Fibroblast of the conjunctiva (primary cell): ENCODE results near the gene TTPAL.

Source experiments
- DNase-seq: peaks from one replicate; pipeline ENCODE4 v3.0.0-alpha.2; 2010; ENCODE audit warnings: low read depth

TTPAL gene, protein sequence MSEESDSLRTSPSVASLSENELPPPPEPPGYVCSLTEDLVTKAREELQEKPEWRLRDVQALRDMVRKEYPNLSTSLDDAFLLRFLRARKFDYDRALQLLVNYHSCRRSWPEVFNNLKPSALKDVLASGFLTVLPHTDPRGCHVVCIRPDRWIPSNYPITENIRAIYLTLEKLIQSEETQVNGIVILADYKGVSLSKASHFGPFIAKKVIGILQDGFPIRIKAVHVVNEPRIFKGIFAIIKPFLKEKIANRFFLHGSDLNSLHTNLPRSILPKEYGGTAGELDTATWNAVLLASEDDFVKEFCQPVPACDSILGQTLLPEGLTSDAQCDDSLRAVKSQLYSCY

DNA sequence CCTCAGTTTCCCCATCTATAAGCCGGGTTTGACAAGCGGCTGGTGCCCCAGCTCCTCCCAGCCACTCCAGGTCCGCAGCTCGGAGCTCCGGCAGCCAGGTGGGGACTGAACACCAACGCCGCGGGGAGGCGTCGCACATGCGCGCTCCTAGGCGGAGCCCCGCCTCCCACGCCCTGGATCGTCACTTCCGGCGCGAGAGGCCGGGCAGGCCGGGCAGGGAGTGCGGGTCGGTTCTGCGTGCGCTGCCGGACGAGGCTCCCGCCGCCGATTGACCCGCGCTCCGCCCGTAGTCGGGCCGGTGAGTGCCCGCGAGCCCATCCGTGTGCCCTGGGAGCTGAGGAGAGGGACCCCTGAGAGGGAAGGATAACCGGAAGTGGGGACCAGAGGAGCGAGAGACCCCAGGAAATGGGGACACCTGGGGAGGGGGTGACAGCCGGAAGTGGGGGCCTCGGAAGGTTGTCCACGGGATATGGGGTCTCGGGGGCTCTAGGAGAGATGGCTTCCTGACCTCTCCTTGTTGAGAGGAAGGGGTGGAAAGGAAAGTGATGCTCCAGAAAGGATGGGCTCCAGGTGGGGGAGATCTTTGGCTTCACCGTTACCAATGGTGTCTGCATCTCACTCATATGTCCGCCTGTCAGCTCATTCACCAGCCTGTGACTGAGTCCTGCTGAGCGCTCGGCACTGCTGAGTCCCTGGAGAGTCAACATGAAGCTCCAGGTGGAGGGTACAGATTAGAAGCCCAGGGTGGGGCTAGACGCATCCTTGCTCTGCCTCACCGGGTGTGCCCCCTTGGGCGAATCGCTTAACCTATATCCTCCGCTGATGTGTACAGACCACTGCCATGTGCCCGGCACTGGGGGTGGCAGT lies at the start of gene TTPAL:
Gene TTPAL (plus strand): TSS at position 181 of the 867 bp plus-strand sequence. CDS start 4,126 bp downstream, outside the sequence.
- no peak for DNase-seq

DNA sequence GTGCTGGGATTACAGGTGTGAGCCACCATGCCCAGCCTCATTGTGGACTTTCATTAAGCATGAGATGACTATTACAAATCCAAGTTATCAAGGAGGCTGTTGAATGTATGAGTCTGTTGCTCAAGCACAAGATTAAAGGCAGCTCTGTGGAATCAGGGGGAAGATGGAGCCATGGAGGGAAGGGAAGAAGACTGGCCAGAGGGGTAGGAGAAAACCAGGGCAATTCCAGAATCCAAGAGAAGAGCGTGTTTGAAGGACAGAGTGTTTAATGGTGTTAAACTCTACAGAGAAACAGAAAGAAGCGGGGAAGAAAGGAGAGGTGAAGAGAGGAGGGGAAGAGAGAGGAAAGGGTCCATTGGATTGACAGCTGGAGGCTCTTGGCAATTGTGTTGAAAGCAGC lies 49.8 kb upstream of the TTPAL start:
- no peak for DNase-seq

DNA sequence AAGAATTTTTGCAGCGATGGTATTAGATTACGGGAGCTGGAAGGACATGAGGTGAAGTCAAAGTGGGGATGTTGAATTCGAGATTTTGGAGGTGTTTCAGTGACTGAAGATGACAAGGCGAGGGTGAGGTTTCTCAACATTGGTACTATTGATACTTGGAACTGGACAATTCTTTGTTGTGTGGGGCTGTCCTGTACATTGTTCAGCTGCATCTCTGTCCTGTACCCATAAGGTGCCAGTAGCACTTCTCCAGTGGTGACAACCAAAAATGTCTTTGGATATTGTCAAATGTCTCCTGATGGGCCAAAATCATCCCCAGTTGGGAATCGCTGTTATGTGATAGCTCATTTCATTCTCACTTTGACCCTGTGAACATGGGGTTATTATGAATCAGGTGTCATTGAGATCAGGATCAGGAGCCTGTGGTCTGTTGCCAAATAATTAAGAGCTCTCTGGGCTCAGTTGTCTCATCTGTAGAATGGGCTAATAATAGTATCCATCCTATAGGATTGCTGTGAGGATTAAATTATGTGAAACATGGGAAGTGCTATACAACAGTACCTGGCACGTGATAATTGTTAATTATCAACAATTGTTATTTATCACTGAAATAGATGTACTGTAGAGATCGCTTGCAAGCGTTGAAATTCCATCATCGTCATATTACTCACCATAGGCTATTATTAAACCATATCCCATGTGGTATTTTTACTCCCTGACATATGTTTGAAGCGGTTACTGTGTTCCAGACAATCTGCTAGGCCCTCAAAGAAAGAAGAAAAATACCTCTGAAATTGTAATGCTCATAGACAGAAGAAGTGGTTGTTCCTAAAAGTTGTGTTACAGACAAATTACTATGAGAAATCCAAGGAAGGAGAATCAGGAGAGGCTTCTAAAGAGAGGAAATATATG lies 48.5 kb upstream of the TTPAL start:
- DNase-seq, result no peak

DNA sequence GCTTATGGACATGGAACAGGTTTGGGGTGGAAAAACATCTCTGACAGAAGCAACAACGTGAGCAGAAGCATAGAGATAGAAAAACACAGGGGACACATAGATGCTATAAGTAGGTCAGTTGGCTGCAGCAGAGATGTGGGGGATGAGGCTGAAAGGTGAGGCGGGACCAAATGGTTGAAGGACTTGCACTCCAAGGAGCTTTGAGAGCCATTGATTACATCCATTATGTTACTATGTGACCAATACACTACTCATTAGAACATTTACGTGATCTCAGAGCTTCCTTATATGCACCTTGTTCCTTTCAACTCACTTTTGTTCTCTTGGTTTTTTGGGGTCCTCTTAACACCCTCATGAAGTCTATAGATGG lies 47.9 kb upstream of the TTPAL start:
- no peak for DNase-seq

DNA sequence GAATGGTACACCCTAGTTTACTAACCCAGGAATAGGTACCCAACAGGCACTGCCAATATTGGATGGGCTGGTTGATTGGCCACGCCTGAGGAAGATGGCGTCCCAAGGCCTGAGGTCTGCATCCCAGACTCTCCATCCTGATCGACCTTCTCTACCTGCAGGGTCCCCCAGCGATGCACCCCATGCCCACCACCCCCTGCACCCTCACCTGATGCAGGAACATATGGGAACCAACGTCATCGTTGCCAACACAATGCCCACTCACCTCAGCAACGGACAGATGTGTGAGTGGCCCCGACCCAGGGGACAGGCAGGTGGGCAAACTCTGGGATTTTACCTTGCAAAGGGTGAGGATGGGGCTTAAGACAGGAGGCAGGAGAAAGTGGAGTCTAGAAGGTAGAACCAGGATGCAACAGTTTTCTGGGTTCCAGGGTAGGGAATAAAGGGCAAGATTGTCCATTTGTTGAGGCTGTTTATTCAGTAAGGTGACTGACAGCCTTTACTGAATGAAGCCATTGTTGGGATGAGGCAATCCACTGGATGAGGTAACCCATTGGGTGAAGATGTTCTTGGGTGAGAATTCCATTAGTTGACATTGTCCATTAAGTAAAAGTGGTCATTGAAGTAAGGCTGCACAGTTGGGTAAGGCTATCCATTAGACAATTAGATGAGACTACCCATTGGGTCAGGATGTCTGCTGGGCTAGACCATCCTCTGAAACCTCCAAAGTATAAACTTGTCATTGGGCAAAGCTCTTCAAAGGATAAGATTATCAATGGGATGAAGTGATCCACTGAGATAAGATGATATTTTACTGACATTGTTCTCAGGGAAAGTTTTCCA lies 47.3 kb upstream of the TTPAL start:
- no peak for DNase-seq

DNA sequence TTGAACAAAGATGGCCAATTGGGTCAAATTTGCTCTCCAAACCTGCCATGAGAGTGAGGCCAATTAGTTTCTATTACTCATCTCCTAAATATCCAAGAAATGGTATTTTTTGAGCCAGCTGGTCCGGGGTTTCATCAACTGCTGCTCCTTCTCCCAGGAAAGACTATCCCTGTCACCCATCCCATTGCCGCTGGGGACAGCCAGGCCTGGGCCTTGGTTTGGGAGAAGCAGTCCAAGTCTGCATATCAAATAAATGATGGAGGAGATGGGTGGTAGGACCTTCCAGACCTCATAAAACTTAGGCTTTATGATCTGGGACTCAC lies 46.7 kb upstream of the TTPAL start:
- no peak for DNase-seq

DNA sequence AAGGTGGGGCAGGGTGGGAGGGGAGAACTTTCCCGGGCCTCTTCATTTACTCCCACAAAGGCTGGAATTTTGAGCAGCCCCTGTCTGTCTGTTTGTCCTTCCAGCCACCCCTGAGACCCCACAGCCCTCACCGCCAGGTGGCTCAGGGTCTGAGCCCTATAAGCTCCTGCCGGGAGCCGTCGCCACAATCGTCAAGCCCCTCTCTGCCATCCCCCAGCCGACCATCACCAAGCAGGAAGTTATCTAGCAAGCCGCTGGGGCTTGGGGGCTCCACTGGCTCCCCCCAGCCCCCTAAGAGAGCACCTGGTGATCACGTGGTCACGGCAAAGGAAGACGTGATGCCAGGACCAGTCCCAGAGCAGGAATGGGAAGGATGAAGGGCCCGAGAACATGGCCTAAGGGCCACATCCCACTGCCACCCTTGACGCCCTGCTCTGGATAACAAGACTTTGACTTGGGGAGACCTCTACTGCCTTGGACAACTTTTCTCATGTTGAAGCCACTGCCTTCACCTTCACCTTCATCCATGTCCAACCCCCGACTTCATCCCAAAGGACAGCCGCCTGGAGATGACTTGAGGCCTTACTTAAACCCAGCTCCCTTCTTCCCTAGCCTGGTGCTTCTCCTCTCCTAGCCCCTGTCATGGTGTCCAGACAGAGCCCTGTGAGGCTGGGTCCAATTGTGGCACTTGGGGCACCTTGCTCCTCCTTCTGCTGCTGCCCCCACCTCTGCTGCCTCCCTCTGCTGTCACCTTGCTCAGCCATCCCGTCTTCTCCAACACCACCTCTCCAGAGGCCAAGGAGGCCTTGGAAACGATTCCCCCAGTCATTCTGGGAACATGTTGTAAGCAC lies 46.0 kb upstream of the TTPAL start:
- no peak for DNase-seq

DNA sequence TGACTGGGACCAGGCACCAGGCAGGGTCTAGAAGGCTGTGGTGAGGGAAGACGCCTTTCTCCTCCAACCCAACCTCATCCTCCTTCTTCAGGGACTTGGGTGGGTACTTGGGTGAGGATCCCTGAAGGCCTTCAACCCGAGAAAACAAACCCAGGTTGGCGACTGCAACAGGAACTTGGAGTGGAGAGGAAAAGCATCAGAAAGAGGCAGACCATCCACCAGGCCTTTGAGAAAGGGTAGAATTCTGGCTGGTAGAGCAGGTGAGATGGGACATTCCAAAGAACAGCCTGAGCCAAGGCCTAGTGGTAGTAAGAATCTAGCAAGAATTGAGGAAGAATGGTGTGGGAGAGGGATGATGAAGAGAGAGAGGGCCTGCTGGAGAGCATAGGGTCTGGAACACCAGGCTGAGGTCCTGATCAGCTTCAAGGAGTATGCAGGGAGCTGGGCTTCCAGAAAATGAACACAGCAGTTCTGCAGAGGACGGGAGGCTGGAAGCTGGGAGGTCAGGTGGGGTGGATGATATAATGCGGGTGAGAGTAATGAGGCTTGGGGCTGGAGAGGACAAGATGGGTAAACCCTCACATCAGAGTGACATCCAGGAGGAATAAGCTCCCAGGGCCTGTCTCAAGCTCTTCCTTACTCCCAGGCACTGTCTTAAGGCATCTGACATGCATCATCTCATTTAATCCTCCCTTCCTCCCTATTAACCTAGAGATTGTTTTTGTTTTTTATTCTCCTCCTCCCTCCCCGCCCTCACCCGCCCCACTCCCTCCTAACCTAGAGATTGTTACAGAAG lies 45.2 kb upstream of the TTPAL start:
- DNase-seq, result no peak

DNA sequence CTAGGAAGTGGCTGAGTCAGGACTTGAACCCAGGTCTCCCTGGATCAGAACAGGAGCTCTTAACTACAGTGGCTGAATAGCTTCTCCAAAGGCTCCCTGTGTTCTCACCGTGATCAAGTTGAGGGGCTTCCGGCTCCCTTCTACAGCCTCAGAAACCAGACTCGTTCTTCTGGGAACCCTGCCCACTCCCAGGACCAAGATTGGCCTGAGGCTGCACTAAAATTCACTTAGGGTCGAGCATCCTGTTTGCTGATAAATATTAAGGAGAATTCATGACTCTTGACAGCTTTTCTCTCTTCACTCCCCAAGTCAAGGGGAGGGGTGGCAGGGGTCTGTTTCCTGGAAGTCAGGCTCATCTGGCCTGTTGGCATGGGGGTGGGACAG lies 44.6 kb upstream of the TTPAL start:
- DNase-seq, result no peak

DNA sequence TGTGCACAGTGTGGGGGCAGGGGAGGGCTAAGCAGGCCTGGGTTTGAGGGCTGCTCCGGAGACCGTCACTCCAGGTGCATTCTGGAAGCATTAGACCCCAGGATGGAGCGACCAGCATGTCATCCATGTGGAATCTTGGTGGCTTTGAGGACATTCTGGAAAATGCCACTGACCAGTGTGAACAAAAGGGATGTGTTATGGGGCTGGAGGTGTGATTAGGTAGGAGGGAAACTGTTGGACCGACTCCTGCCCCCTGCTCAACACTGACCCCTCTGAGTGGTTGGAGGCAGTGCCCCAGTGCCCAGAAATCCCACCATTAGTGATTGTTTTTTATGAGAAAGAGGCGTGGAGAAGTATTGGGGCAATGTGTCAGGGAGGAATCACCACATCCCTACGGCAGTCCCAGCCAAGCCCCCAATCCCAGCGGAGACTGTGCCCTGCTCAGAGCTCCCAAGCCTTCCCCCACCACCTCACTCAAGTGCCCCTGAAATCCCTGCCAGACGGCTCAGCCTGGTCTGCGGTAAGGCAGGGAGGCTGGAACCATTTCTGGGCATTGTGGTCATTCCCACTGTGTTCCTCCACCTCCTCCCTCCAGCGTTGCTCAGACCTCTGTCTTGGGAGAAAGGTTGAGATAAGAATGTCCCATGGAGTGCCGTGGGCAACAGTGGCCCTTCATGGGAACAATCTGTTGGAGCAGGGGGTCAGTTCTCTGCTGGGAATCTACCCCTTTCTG lies 44.0 kb upstream of the TTPAL start:
- no peak for DNase-seq

DNA sequence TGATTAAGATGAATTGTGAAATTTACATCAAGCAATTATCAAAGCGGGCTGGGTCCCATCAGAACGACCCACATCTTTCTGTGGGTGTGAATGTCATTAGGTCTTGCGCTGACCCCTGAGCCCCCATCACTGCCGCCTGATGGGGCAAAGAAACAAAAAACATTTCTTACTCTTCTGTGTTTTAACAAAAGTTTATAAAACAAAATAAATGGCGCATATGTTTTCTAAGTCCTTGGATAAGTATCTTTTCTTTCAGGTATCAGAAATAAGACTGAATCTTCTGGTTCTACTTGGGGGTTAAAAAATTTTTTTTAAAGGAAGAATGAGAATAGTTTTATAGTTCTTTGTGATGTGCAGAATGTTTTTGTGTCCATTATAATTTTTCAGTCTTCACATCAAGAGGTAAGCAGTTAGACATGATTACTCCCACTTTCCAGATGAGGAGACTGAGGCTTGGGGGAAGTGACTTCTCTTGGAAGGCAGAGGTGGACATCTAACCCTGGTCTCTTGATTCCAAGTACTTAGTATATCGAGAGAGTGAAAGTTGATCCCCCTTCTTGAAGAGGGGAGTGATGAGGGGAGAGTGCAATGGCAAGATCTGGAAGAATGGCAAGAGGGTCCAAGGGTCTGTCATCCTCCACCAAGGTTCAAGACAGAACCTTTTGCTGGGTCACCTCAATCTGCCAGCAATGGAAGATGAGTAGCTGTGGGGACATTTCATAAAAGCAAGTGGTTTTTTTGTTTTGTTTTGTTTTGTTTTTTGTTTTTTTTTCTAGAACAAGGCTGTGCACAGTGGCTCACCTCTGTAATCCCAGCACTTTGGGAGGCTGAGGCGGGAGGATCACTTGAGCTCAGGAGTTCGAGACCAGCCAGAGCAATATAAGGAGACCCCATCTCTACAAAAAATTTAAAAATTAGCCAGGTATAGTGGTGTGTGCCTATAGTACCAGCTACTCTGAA lies 42.8 kb upstream of the TTPAL start:
- DNase-seq, result no peak

DNA sequence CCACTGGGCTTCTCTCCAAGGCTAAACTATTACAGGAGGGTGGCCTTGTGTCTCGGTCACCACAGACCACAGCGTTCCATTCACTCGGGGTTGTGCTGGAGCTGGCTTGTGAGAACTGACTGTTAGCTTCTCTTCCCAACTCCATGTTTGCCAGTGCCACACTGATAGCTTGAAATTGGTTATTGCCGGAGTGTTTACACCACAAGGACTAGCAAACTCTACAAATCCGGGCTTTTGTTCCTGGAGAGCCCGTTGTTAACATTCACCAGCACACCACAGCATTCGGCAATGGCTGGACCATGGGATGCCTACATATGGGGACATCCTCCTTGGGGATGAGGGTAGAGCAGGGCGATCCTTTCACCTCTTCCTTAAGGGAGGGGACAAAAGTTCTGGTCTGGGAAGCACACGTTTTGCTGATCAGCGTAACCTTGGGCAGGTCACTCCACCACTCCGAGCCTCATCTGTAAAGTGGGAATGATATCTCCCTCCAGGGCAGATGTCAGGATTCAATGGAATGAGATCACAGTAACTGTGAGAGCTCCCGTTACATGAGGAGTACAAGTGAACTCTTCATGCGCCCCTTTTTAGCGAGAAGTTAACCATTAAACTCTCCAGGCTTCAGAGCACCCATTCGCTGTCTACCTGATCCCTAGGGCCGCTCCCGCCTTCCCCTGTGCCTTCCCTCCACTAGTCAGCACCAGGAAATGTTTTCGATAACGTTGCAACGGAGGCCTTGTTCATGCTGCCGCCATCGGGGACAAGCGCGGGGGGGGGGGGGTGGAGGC lies 41.7 kb upstream of the TTPAL start:
- DNase-seq, result no peak

DNA sequence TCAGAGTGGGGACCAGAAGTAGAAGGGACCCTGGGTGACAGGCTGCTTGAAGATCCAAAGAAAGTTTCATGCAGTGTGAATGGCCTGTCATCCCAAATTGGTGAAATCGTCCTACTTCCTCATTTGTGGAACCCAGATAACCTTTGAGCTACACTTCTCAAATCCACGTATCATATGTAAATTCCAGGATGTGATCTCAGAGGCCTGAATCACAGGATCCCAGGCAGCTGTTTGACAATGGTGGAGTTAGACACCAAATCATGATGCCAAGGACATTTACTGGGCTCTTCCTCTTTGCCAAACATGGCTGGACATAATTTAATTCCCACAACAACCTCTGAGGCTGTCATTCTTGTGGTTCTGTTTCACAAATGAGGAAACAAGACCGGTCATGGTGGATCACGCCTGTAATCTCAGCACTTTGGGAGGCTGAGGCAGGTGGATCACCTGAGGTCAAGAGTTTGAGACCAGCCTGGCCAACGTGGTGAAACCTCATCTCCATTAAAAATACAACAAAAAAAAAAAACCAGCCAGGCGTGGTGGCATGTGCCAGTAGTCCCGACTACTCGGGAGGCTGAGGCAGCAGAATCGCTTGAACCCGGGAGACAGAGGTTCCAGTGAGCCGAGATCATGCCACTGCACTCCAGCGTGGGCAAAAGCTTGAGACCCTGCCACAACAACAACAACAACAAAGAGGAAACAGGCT lies 39.9 kb upstream of the TTPAL start:
- DNase-seq, result no peak

DNA sequence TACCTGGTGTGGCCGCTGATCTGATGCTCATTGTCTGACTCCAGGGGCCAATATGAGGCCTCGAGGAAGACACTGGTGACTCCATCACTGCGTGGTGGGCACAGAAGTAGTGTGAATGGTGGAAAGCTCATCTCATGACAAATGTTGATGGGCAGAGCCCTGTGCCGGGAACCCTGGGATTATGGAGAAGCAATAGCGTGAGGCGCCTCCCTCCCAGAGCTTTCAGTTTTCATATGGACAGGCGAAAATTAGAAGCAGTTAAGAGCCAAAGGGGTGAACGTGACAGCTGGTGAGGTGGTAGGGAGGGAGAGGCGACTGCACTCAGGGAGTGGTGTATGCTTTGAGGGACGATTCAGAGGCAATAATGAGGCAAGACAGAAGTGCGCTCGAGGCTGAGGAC lies 39.3 kb upstream of the TTPAL start:
- no peak for DNase-seq

DNA sequence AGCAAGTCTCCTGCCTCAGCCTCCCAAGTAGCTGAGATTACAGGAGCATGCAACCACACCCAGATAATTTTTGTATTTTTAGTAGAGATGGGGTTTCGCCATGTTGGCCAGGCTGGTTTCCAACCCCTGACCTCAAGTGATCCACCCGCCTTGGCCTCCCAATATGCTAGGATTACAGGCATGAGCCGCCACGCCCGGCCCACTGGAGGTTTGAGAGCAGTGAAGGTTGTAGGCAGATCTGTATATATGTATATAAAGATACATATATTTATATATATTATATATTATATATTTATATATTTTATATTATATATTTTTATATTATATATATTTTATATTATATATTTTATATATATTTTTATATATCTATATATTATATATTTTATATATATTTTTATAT lies 38.2 kb upstream of the TTPAL start:
- no peak for DNase-seq

DNA sequence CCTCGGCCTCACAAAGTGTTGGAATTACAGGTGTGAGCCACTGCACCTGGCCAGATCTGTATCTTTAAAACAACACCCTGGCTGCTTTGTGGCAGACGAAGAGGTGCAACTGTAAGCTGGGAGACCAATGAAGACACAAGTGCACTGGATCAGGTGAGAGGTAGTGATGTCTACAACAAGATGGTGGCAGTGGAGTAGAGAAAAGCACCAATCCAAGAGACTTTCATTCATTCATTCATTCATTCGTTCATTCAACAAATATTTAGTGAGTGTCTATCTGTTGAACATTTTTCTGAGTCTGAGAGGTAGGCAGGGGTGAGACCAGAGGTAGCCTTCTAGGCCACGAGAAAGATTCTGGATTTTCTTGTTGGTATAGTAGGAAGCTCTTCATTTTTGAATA lies 36.9 kb upstream of the TTPAL start:
- no peak for DNase-seq

DNA sequence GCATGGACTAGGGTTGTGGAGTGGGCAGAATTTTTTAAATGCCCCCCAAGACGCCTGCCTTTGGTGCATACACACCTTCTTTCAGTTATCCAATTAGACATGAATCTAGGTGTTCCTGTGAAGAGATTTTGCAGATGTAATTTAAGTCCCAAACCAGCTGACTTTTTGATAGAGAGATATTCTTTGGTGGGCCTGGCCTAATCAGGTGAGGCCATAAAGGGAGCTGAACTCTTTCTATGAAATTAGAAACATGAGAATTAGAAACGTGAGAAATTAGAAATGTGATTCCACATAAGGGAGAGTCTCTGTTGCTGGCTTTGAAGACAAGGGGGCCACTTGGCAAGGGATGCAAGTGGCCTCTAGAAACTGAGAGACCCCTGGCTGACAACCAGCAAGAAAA lies 36.4 kb upstream of the TTPAL start:
- DNase-seq, result no peak
